Breast epithelium (tissue), 4 donors: ENCODE data around the gene CAMTA1. TPM values are rescaled to one million over a fixed set of nuclear protein-coding genes. Genes with fewer than 3 reads are reported as not detected.

ENCODE experiments used
- DNase-seq, 2 donors: peaks; one replicate each; pipeline ENCODE4 v3.0.0-alpha.2; 2019; ENCODE audit warnings: low spot score in 2 of 2
- H3K27ac ChIP-seq, 2 donors: fragments of 200-600 bp; sonication (generic) in 1 of 2; one replicate each; pipeline ENCODE4 v1.5.1; 2016 to 2019; ENCODE audit warnings: mild to moderate bottlenecking in 1 of 2
- H3K27me3 ChIP-seq, 2 donors: fragments of 200-600 bp; sonication (generic) in 1 of 2; one replicate each; pipeline versions ENCODE4 v1.5.1 to v1.6.0; 2017 to 2019; ENCODE audit warnings: control low read depth in 1 of 2, mild to moderate bottlenecking in 1 of 2
- H3K36me3 ChIP-seq: fragments of 200-600 bp; one replicate; pipeline ENCODE4 v1.5.1; 2019
- H3K4me1 ChIP-seq, 2 donors: fragments of 200-600 bp; sonication (generic); one replicate each; pipeline ENCODE4 v1.5.1; 2016 to 2019; ENCODE audit warnings: control low read depth in 1 of 2
- H3K4me3 ChIP-seq, 3 donors: fragments of 200-600 bp; sonication (generic); 1 replicate in 2 of 3; 2 replicates in 1 of 3; pipeline ENCODE4 v1.5.1; 2016 to 2019; ENCODE audit warnings: mild to moderate bottlenecking in 3 of 3, moderate library complexity in 2 of 3
- H3K9me3 ChIP-seq, 2 donors: fragments of 200-600 bp; sonication (generic) in 1 of 2; one replicate each; pipeline ENCODE4 v1.5.1; 2016 to 2019; ENCODE audit warnings: control low read depth in 1 of 2
- POLR2A ChIP-seq: fragments of 450-650 bp; IDR thresholded peaks from one replicate; pipeline ENCODE4 v1.6.1; 2016; ENCODE audit warnings: antibody characterized with exemption, mild to moderate bottlenecking, moderate library complexity
- POLR2AphosphoS5 ChIP-seq, 3 donors: sonication (generic); formaldehyde crosslinking; IDR thresholded peaks; one replicate each; pipeline ENCODE4 v1.6.1; 2017; ENCODE audit warnings: antibody characterized with exemption in 3 of 3
- intact Hi-C: fragments of 100-400 bp; cut with DNase I; formaldehyde crosslinking; loops from one replicate; pipeline ENCODE4 v1.15.1; 2023; ENCODE audit warnings: low total_unique reads
- total RNA-seq, 3 donors: library from RNA; depleted of rRNA; stranded (reverse); fragments of >200 nt; gene quantifications; one replicate each; pipeline ENCODE4 v1.1.0, GENCODE V29; 2016
- TF ChIP-seq, protein P1 (sequence below), 3 donors: fragments of 450-650 bp; IDR thresholded peaks; one replicate each; pipeline ENCODE4 v1.5.1; 2016 to 2017; ENCODE audit warnings: antibody characterized with exemption in 3 of 3, mild to moderate bottlenecking in 3 of 3, moderate library complexity in 3 of 3

The CAMTA1 gene
- total RNA-seq, 3 donors from 2014 or later = 53.4 to 84.0 (median 61.9) TPM

DNA sequence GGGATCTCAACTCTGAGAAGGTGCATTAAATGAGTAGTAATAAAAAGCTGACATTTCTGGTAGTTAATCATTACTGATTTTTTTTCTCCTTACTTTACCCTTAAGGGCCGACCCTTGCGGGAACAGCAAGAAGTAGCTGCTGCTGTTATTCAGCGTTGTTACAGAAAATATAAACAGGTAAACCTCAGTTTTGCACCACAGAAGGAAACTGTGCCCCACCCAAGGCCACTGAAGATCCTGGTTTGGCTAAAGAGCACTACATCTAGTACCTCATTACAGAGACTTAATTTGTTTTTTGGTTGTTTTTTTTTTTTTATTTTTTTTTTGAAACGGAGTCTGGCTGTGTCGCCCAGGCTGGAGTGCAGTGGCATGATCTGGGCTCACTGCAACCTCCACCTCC is 962.4 kb downstream of the CAMTA1 start:
- TF ChIP-seq, protein P1, sequence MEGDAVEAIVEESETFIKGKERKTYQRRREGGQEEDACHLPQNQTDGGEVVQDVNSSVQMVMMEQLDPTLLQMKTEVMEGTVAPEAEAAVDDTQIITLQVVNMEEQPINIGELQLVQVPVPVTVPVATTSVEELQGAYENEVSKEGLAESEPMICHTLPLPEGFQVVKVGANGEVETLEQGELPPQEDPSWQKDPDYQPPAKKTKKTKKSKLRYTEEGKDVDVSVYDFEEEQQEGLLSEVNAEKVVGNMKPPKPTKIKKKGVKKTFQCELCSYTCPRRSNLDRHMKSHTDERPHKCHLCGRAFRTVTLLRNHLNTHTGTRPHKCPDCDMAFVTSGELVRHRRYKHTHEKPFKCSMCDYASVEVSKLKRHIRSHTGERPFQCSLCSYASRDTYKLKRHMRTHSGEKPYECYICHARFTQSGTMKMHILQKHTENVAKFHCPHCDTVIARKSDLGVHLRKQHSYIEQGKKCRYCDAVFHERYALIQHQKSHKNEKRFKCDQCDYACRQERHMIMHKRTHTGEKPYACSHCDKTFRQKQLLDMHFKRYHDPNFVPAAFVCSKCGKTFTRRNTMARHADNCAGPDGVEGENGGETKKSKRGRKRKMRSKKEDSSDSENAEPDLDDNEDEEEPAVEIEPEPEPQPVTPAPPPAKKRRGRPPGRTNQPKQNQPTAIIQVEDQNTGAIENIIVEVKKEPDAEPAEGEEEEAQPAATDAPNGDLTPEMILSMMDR (IDR thresholded peaks at IDR 0.05) = no peak
- no peak for TF ChIP-seq POLR2A
- no peak for TF ChIP-seq POLR2AphosphoS5 (IDR thresholded peaks at IDR 0.05)
- intact Hi-C loops = no loop called here
- H3K27ac ChIP-seq = no peak overlapping the region
- no peaks in the 10 kb centered on the region for H3K9me3 ChIP-seq
- no peak for DNase-seq
- no peaks in the 10 kb centered on the region for H3K36me3 ChIP-seq
- H3K27me3 ChIP-seq = no peaks in the 10 kb centered on the region
- no peak overlapping the region for H3K4me3 ChIP-seq
- H3K4me1 ChIP-seq = no peaks in the 10 kb centered on the region

DNA sequence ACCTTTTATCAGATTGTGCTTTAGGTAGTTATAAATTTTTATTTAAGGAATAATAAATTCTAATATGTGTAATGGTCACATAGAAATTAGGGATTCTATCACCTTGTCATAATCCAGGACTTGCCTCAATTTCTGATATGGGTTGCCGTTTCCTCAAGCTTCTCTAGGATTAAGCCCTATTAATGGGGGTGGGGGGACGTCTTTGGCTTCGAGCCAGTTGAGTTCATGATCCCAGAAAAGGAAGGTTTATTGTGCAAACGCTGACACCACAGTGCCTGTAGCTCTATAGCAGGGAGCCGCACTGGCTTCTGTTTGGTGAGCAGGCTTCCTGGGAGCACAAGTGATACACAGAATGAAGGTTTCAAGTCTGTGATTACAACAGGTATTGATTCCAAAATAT is 963.9 kb downstream of the CAMTA1 start:
- intact Hi-C loops = no loop called here
- TF ChIP-seq, protein P1 (IDR thresholded peaks at IDR 0.05) = no peak
- TF ChIP-seq POLR2A (no peak), POLR2AphosphoS5 (IDR thresholded peaks at IDR 0.05) (no peak)
- Histone ChIP-seq H3K27me3 (no peaks in the 10 kb centered on the region), H3K27ac (no peak overlapping the region), H3K36me3 (no peaks in the 10 kb centered on the region), H3K4me1 (no peaks in the 10 kb centered on the region), H3K4me3 (no peak overlapping the region), H3K9me3 (no peaks in the 10 kb centered on the region)
- no peak for DNase-seq

DNA sequence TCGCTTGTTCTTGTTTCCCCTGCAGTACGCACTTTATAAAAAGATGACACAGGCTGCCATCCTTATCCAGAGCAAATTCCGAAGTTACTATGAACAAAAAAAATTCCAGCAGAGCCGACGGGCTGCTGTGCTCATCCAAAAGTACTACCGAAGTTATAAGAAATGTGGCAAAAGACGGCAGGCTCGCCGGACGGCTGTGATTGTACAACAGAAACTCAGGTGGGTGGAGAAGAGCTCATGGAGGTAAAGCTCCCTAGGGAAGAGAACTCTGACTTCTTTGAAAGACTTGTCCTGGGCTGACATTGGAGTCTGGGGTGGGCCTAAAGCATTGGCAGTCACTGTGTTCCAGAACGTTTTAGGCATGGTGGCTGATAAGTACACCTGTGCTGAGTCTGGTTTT is 965.9 kb downstream of the CAMTA1 start:
- Histone ChIP-seq H3K4me1 (no peaks in the 10 kb centered on the region), H3K36me3 (no peaks in the 10 kb centered on the region), H3K27me3 (no peaks in the 10 kb centered on the region), H3K4me3 (no peak overlapping the region), H3K9me3 (no peaks in the 10 kb centered on the region), H3K27ac (no peak overlapping the region)
- intact Hi-C loops = no loop called here
- TF ChIP-seq, protein P1 (IDR thresholded peaks at IDR 0.05) = no peak
- TF ChIP-seq POLR2AphosphoS5 (IDR thresholded peaks at IDR 0.05) = no peak
- no peak for TF ChIP-seq POLR2A
- no peak for DNase-seq

DNA sequence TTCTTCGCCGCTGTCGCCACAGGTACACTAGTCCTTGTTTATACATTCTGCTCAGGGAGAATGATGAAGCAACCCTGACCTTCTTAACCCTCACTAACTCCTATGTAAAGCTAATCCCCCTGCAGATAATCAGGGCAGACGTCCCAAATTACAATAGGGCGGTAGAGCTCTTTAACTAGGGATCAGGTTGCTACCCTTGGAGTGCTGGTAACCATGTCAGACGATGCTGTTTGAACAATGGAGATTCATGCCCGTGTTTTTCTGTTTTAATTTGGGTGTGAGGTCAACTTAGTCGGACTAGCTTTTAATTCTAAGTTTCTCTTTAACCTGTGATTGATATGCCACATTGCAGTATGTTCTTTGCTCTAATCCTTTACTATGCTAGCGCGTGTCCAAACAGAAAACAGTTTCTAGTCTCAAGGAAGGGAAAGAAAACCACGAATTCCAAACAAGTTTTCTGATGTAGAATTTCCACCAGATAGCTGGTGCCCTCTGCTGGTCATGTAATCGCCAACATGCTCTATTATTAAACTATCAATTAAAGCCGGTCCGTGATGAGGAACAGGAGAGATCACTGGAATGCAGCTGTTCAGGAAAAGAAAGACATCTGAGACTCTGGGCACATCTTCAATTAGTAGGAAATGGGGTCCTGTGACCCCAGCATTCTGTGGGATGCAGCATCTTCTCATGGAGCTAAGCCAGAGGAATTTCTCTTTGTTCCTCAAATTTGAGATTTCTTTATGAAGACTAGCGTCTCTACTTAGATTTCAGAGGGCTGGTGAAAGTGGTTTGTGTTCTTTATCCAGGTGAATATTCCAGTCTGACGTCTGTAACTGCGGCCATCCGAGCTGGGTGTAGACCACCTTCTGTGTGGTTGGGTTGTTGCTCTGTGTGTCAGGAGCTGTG is 967.5 kb downstream of the CAMTA1 start:
- DNase-seq = peak in 1 of 2 donors; percentile 53
- intact Hi-C loops = loop anchor here (2.0 kb wide), 1 partner anchor 90 kb away; no protein-coding TSS in a partner anchor
- peak overlapping the region; percentile 21 to 26 (median 25) for H3K4me3 ChIP-seq

DNA sequence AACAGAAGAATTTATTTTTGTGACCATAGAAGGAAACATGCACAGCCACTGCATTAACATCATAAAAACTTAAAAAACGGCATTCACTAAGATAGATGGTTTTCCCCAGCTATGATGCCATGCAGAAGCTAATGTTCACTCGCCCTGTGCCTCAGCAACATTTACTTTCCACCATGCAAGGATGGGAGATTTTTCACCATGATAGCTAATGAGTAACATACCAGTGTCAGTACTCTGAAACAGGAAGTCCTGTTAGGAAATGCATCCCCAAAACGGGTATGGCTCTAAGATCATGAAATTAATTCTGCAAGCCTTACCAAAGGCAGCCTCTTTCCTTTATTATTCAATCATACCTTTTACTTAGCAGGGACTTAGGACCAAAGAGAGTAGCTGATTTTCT is 968.4 kb downstream of the CAMTA1 start:
- Histone ChIP-seq H3K4me3 (no peak overlapping the region), H3K27ac (no peak overlapping the region), H3K9me3 (no peaks in the 10 kb centered on the region), H3K27me3 (no peaks in the 10 kb centered on the region), H3K4me1 (no peaks in the 10 kb centered on the region), H3K36me3 (no peaks in the 10 kb centered on the region)
- TF ChIP-seq, protein P1 (IDR thresholded peaks at IDR 0.05) = no peak
- no peak for TF ChIP-seq POLR2A
- TF ChIP-seq POLR2AphosphoS5 (IDR thresholded peaks at IDR 0.05) = no peak
- intact Hi-C loops = loop anchor here (2.0 kb wide), 1 partner anchor 91 kb away; no protein-coding TSS in a partner anchor
- no peak for DNase-seq

More for the DNA sequence above, 967.5 kb downstream of the CAMTA1 start:
- Histone ChIP-seq H3K27me3 (no peaks in the 10 kb centered on the region), H3K9me3 (no peaks in the 10 kb centered on the region), H3K4me1 (no peaks in the 10 kb centered on the region), H3K27ac (no peak overlapping the region), H3K36me3 (no peaks in the 10 kb centered on the region)
- no peak for TF ChIP-seq POLR2AphosphoS5 (IDR thresholded peaks at IDR 0.05)
- TF ChIP-seq, protein P1 (IDR thresholded peaks at IDR 0.05) = peak; percentile 62 to 83 (median 77)
